Measurements from ENCODE around the gene FAM204A. TPM values are rescaled to one million over a fixed set of nuclear protein-coding genes. Genes with fewer than 3 reads are reported as not detected.

The FAM204A gene
- total RNA-seq, 1 experiment from 2014 or later: 91.3 TPM

DNA sequence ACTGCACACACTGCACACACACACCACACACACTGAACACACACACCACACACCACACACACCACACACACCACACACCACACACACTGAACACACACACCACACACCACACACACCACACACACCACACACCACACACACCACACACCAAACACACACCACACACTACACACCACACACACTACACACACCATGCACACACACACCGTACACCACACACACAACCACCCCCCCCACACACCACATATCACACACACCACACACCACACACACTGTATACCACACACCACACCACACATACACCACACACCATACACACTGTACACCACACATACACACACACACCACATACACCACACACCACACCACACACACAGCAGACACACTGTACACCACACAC is 59.5 kb downstream of the FAM204A start:
- no peak for DNase-seq (ENCODE audit: low read depth)

DNA sequence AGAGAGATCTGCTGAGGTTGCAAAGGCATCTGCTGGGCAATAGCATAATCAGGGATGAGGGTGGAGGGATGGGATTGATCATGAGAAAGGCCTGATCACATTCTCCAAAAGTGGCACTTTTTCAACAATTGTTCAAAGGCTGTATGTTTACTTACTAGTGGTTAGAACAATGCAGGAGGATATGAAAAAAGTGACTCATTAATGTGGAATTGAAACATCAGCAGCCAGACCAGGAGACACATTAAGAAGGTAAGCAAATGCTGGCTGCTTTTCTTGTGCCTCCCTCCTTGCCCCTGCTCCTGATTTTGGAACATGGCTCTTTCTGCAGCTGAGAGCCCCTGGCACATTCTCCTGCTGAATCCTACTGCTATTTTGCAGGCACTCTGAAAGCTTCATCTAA is 63.5 kb downstream of the FAM204A start:
- DNase-seq (ENCODE audit: low read depth): no peak

DNA sequence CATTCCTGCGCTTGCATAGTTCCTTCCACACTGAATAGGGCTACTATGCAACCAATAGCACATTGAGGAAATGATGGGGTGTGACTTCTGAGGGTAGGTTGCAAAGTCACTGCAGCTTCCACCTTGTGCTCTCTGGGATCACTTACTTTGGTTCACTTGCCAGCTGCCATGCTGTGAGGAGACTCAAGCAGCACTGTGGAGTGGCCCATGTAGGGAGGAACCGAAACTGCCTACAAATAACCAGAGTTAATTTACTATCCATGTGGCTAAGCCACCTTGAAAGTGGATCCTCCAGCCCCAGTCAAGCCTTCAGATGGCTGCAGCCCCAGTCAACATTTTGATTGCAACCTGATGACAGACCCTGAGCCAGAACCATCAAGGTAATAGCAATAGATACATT is 64.3 kb downstream of the FAM204A start:
- DNase-seq (ENCODE audit: low read depth): no peak

DNA sequence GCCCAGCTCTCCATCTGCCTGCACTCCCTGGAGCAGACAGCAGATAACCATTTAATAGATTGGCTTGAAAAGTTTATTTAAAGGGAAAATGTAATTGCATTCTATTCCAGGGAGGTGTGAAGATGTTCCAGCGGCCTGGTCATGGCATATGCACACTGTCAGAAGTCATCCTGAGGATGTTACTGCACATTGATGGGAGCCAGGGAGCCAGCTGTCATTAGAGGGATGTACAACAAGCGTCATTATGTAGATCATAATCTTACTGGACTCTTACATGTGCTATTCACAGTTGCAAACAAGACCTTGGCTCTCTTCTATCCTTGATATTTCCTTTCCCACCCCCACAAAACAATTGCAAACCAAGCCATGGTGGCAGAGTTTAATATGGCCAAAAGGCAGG is 65.4 kb downstream of the FAM204A start:
- no peak for DNase-seq (ENCODE audit: low read depth)

DNA sequence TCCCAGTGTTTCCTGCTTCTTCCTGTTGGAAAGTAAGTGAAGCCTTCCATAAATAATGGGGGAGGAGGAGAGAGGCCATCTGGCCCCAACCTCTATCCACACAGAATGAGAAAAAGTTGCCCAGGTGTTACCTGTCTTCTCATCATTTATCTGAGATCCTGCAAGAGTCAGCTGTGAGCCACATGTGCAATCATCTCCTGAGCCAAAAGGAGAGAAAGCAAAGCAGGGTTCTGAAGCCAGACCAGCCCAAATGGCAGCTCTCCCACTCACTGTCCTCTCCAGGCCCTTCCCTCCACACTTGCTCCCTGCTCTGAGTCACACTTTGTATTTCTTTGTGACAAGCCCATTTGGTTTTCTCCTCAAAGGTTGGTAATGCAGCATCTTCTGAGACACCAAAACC is 65.9 kb downstream of the FAM204A start:
- no peak for DNase-seq (ENCODE audit: low read depth)

DNA sequence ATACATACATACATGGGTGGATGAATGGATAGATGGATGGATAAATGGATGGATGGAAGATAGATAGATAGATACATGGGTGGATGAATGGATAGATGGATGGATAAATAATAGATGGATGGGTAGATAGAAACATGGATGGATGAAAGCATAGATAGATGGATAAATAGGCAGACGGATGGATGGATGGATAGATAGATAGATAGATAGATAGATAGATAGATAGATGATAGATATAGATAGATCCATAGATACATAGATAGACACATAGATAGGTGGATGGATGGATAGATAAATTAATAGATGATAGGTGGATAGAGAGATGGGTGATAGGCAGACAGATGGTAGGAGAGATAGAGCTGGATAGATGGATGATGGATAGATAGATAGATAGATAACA is 68.5 kb downstream of the FAM204A start:
- DNase-seq (ENCODE audit: low read depth): no peak

DNA sequence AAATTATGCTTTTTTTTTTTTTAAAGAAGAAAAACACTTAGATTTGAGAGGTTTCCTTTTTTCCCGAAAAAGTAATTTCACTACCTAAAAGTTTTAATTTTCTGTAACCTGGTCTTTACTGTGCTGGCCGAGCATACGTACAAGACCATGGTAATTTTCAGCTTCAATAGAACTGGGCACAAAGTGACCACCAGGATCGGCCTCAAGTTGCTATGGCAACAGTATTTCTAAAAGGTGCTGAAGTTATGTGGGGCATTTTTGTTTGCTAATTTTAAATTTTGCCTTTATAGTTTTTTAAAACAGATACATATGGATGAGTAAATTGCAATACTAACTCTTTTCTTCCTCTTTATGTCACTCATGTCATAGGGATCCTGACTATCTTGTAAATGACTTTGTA is 69.4 kb downstream of the FAM204A start:
- no peak for DNase-seq (ENCODE audit: low read depth)

DNA sequence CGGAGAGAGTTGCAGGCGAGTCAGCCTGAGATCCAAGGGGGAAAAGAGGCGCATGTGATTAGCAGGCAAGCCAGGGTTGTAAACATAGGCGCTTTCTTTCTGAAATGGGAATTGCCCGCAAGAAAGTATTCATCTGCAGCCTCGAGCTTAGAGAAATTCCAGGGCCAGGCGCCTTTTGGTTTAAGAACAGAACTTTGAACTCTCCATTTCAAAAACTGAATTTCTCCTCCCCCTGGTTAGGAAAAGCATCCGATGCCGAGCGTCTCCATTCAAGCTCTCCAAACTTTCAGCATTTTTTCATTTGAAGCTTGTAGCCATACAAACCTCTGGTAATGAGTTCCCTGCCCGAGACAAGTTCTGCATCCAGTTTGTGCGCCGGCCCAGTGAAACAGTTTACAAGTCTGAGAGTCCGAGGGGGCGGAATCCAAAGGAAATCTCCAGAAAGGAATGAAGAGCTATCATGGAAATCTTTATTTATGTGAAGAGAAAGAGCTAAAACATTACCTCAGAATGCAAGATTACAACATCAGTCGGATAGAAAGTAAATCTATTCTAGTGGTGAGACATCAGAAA is 69.9 kb downstream of the FAM204A start:
- DNase-seq (ENCODE audit: low read depth): no peak

DNA sequence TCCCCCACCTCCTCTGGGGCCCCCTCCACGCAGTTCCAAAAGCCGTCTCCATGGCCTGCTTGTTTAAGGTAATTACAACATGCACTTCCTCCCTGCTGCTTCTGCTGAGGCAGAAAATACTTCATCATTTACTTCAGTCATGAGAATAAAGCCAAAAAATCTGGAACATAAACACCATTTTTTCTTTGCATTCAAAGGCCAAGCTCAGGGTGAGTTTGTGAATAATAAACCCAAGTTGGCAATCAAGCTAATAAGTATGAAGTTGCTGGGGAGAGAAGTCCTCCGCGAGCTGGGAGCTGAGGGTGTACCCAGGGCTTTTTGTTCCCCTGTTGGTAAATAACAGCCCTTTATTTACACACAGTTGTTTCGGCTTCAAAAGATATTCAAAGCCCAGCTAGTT is 70.5 kb downstream of the FAM204A start:
- no peak for DNase-seq (ENCODE audit: low read depth)

DNA sequence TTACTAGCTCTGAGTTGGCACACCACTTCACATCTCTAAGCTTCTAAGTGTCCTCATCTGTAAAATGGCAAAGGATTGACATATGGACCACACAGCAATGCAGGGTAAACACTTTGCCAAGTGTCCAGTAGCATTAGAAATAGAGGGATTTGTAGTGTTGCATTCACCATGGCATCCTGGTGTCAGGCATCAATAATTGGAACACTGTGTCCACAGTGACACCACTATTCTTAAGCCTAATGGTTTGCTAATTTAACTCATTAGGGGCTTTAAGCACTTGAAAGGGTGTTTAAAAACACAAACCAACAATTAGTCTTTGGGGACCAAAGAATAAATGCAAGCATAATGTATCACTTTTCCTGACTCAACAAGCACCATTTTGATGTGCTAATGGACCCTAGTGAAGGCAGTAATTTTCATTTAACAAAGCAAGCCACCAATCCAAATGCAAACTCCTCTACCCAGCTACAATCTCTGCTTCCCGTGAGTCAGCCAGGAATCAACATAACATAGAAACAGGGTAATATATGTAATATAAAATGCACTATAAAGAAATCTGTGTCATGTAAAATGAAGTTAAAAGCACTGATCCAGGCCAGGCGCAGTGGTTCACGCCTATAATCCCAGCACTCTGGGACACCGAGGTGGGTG is 75.9 kb downstream of the FAM204A start:
- no peak for DNase-seq (ENCODE audit: low read depth)

DNA sequence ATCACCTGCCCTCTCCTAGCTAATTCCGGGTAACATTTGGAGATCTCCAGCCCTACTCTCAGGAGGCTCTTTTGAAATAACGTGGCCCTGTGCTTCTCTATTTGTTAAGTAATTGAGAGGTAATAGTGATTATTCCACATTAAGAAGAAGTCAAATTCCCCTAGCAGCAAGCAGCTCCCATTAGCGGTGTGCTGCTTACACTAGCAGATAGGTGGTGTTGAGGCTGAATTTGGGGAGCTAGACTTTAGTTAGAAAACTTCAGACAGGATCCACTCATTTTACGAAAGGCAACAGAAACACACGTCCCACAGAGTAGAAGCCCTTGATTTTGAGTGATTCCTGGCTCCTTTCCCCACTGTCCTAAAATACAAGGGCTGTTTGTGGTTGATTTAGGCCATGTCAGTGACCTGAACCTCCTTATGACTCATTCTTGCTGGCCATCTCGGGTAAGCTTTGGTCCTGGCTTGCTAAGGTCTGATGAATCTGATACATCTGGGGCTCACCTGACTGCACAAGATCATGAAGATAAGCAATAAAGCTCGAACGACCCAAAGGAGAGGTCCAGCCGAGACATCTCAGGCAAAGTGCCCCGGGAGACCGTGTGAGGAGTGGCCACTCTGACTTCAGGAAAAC is 77.2 kb downstream of the FAM204A start:
- DNase-seq (ENCODE audit: low read depth): no peak

DNA sequence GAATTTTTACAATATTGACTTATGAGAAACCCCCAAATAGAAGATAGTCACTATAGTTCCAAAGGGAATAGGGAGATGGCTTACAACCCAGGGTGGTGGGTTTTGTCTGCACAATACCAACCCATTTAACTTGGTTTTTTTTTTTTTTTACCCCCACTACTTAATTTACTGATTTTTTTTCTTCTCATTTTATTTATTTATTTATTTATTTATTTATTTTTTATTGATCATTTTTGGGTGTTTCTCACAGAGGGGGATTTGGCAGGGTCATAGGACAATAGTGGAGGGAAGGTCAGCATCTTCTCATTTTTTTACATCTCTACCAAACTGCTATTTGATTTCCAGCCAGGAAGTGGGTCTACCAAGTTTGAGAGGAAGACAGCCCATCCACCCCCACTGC is 77.9 kb downstream of the FAM204A start:
- DNase-seq (ENCODE audit: low read depth): no peak

DNA sequence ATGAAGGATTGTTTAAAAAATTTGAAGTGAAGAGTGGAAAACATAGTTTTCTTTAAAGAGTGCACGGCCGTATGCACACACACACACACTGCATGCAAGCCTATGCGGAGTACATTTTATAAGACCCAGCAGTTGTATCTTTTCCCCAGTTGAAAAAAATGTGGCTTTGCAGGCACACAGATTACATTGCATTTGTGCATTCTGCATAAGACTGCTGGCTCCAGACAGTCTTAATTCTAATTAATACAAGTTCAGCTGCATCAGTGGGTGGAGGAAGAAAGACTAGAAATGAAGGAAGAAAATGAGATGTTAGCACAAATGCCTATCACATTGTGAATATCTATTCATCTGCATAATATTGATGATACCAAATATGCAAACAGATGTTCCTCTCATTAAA is 79.6 kb downstream of the FAM204A start:
- no peak for DNase-seq (ENCODE audit: low read depth)

DNA sequence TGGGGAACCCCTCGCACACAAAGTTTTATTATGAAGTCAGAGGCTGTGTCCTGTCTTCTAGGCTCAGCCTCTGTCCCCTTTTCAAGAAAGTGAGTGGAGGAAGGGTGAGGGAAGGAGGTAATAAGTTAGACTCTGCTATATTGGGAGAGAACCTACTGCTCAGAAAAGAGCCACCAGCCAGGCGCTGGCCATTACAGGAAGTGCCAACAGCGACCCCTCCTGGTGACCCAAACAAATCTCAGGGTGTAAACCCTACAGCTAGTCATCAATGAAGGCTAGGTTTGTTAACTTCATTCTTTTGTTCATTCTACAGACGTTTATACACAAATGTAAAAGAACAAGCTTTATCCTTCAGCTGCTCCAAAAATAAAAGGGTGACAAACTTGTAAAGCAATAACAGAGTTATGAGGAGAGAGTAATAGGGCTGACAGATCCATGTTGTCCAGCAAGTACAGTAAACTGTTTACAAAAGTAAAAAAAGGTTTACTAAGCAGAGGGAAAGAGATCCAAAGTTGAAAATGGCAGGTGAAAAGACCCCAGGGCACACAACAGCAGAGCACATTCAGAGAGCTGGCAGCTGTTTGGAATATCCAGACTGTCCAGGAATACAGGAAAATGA is 82.7 kb downstream of the FAM204A start:
- peak; percentile 51 for DNase-seq (ENCODE audit: low read depth)

DNA sequence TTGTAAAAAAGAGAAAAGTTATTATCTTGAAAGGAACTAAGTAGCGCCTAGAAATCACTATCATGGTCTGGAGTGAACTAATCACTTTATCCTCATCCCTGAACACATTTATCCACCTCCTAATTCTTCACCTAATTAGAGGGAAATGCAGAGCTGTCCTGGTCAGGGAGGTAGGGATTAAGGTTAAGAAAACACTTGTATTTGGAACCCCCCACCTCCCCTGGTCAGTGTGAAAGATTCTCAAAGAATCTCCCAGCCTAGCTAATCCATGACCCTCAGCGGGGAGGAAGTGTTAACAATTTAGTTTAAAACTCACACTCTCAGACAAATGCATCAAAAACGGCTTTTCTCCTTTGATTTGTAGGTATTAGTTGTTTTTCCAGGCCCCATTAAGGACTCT is 83.8 kb downstream of the FAM204A start:
- no peak for DNase-seq (ENCODE audit: low read depth)

DNA sequence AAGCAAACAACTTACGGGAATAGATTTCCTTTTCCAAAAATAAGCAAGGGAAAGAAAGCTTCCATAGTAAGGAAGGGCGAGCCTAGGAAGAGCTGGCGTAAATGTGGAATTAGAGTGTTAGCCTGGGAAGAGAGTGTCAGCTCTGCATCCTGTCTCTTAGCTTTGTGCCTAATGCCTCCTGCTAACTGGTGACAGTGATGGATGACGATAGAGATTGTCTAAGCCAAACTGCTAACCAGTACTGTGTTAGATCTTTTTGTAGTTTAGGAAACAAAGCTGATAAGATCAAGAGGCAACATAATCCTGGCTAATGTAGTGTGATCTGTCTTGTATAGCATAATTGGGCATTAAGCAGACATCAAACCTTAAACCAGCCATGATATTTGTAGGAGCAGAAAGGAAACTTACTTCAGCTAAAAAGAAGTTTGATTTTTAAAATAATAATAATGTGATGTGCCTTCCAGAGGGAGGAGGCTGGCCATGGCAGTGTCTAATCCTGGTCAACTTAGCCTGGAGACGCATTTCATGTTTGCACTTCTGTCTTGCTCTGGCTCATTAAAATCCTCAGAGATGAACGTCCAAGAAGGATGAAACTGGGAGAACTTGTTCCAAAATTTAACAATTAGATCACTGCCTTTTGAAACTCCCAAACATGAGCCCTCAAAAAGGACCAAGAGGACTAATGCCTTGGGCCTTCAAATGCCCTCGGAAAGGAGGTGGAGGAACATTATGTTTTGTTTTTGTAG is 85.1 kb downstream of the FAM204A start:
- DNase-seq (ENCODE audit: low read depth): no peak

DNA sequence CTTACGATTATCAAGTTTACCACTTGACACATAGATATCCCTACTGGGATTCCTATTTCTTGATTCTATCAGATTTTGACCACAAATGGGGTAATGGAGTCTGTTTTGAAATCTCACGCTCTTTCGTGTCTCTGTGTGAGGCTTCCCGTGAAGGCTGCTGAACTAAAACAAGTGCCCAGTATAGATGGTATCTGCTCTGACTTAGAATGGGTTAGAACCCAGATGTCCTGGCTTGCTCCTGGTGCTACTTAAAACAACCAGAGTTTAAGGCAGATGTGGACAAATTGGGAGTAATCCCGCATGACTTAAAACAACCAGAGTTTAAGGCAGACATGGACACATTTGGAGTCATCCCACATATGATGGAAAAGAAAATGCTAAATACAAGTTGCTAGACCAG is 85.9 kb downstream of the FAM204A start:
- no peak for DNase-seq (ENCODE audit: low read depth)

DNA sequence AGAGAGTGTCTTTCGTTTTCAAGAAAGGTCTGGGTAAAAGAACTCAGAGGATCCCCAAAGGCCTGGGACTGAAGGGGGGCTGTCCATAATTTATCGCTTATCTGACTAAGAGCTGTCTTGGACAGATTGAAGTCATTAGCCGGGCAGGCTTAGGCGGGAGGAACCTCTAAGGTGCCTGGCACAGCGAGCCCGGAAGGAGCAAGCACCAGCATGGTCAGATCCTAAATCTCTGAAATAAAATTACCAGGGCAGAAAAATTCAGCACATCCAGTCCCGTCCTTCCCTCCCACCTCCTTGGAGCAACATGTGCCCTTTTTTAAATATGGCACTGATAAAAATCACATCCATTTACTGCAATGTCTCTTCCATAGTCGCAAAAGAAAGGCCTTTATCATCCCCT is 86.8 kb downstream of the FAM204A start:
- DNase-seq (ENCODE audit: low read depth): no peak

DNA sequence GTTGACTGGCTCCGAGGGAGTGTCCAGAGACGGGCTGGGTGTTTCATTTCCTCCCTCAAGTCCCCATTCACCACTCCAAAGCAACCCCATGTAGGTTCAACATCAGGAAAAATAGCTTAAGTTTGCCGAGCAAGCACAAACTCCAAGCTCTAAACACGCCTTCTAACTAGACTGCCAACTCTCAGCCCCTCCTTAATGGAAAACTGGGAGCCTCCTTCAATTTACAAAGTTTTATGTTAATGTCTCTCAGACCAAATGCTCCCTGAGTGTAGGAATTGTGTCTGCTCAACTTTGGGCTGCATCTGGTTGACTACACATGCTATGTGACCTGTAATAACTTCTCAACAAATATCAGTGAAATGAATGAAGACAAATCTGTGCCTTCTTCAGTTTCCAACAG is 87.5 kb downstream of the FAM204A start:
- DNase-seq (ENCODE audit: low read depth): no peak

DNA sequence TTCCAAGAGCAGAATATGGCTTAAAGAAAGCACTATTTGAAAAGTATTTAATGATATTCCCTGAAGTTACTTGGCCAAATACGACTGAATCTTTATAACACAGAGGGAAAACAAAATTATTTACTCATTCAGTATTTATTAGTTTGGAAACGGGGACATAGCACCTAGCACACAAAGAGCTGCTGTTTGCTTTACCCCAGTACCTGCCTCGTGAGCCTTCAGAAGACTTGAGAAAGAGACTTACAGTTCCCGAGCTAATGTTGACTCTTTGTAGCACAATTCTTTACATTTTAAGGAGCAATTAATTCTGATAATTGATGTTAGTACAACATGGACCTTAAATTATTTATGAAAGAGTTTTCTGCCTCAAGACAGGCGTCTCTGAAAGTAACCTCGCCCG is 88.7 kb downstream of the FAM204A start:
- DNase-seq (ENCODE audit: low read depth): no peak

DNA sequence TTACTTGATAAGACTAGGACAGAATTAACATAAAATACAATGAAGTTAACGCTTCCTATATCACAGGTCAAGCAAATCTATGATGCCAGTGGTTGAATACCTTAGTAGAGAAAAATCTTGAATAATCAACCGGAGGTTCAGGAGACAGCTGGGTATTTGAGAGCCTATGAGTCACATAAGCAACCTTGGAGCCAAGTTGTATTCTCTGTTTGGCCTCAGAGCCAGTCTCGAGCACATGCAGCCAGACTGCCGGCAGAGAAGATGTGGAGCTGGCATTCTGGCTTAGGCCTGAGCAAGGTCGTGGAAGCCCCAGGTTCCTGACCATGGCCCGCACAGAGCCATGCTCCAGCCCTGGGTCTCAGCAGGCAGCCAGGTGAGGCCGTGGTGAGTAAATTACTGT is 90.3 kb downstream of the FAM204A start:
- peak; percentile 49 for DNase-seq (ENCODE audit: low read depth)

DNA sequence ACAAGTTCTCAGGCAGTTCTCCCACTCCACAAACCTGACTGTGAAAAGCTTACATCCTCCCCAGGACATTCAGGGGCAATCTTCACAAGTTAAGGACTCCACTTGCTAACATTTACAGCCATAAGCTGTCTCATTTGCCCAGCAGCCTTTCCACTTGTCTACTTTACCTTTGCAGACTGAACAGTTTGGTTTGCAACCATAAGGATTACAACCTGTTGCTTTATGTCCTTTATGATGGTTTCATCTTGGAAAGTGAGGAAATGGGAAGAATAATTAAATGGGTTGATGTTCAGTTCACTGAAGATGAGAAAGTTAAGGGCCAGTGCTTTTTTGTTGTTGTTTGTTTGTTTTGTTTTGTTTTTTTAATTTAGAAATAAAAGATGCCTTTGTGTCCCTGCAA is 92.4 kb downstream of the FAM204A start:
- no peak for DNase-seq (ENCODE audit: low read depth)
